ENCODE results near the gene AUNIP. TPM values are rescaled to one million over a fixed set of nuclear protein-coding genes. Genes with fewer than 3 reads are reported as not detected.

AUNIP gene
- polyA plus RNA-seq, 1 experiment, result 1.4 TPM

DNA sequence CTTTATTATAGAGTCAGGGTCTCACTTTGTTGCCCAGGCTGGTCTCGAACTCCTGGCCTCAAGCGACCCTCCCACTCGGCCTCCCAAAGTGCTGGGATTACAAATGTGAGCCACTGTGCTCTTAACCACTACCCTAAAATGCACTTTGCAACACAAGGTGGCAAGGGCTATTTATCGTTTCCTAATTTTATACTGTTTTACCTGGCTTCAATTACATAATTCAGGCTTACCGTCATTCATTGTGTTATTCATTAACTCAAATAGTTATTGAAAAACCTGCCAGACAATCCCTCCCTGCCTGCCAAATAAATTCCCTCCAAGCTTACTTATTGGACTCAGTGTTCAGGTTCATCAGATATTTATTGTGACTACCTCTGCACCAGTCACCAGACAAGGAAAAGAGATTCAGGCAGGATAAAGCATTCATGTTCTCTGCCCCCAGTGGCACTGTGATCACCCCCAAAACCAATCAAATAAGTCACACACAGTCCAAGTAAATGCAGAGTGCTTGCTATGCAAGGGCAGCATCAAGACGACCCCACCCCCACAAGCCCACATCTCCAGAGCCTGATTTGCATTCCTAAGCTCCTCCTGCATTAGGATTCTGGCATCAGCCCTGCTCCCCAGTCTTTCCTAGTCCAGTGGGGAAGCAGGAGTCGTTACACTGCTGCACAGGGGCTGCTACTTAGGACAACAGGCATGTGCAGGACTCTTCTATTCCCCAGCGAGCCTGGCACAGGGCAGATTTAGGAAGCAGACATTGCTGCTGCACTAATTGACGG, 8.1 kb upstream of the AUNIP start:
- TF ChIP-seq, protein P1, sequence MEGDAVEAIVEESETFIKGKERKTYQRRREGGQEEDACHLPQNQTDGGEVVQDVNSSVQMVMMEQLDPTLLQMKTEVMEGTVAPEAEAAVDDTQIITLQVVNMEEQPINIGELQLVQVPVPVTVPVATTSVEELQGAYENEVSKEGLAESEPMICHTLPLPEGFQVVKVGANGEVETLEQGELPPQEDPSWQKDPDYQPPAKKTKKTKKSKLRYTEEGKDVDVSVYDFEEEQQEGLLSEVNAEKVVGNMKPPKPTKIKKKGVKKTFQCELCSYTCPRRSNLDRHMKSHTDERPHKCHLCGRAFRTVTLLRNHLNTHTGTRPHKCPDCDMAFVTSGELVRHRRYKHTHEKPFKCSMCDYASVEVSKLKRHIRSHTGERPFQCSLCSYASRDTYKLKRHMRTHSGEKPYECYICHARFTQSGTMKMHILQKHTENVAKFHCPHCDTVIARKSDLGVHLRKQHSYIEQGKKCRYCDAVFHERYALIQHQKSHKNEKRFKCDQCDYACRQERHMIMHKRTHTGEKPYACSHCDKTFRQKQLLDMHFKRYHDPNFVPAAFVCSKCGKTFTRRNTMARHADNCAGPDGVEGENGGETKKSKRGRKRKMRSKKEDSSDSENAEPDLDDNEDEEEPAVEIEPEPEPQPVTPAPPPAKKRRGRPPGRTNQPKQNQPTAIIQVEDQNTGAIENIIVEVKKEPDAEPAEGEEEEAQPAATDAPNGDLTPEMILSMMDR (IDR thresholded peaks at IDR 0.05; ENCODE audit: insufficient read depth, low read depth, low read length), result no peak
- CTCF ChIA-PET, result no interaction called here

DNA sequence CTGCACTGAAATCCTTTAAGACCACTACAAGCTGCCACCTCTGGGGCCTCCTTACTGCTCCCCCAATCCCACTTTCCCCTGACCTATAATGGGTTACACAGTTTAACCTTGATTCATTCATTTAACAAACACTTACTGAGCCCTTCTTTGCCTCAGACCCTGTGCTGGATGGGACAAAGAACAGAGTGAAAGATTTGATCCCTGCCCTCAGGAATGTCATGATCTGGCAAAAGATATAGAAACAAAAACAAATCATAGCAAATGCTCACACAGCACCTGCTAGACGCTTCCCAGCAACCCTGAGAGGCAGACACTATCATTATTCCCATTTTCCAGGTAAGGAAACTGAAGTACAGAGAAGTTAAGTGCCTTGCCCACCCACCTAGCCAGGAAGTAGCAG, 7.0 kb upstream of the AUNIP start:
- CTCF ChIA-PET, result interaction anchor here (0.7 kb wide), 1 partner anchor 154 kb away, joined by 3 read pairs; no protein-coding TSS in a partner anchor
- POLR2A ChIA-PET, result no interaction called here
- peaks cover 15% of the 10 kb centered on the region for H3K36me3 ChIP-seq (ENCODE audit: control insufficient read depth, insufficient read depth, low read length)
- TF ChIP-seq, protein P1 (IDR thresholded peaks at IDR 0.05; ENCODE audit: insufficient read depth, low read depth, low read length), result no peak
- no peak for DNase-seq (ENCODE audit: low read depth)
- H3K4me3 ChIP-seq (ENCODE audit: low read depth, low read length), result no peak overlapping the region
- H3K27me3 ChIP-seq (ENCODE audit: control insufficient read depth, insufficient read depth, low read length), result no peaks in the 10 kb centered on the region

More for the DNA sequence above, 8.1 kb upstream of the AUNIP start:
- Histone ChIP-seq H3K4me3 (ENCODE audit: low read depth, low read length) (no peak overlapping the region), H3K36me3 (ENCODE audit: control insufficient read depth, insufficient read depth, low read length) (peaks cover 15% of the 10 kb centered on the region), H3K27me3 (ENCODE audit: control insufficient read depth, insufficient read depth, low read length) (no peaks in the 10 kb centered on the region)
- no peak for DNase-seq (ENCODE audit: low read depth)
- POLR2A ChIA-PET, result no interaction called here

DNA sequence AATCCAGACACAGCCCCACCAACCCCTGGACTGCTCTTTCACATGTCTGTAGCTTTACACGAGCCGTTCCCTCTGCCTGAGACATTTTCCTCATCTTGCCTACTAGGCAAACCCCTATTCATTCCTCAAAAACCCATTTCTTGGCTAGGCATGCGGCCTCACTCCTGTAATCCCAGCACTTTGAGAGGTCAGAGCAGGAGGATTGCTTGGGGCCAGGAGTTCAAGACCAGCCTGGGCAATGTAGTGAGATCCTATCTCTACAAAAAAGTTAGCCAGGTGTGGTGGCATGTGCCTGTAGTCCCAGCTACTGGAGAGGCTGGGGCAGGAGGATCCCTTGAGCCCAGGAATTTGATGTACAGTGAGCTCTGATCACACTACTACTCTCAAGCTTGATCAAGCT, 5.2 kb upstream of the AUNIP start:
- Histone ChIP-seq H3K4me3 (ENCODE audit: low read depth, low read length) (no peak overlapping the region), H3K27me3 (ENCODE audit: control insufficient read depth, insufficient read depth, low read length) (no peaks in the 10 kb centered on the region), H3K36me3 (ENCODE audit: control insufficient read depth, insufficient read depth, low read length) (peaks cover 10% of the 10 kb centered on the region)
- POLR2A ChIA-PET, result no interaction called here
- TF ChIP-seq, protein P1 (IDR thresholded peaks at IDR 0.05; ENCODE audit: insufficient read depth, low read depth, low read length), result no peak
- CTCF ChIA-PET, result interaction anchor here (1.1 kb wide), 1 partner anchor 25 kb away, joined by 4 read pairs; no protein-coding TSS in a partner anchor
- DNase-seq (ENCODE audit: low read depth), result no peak

DNA sequence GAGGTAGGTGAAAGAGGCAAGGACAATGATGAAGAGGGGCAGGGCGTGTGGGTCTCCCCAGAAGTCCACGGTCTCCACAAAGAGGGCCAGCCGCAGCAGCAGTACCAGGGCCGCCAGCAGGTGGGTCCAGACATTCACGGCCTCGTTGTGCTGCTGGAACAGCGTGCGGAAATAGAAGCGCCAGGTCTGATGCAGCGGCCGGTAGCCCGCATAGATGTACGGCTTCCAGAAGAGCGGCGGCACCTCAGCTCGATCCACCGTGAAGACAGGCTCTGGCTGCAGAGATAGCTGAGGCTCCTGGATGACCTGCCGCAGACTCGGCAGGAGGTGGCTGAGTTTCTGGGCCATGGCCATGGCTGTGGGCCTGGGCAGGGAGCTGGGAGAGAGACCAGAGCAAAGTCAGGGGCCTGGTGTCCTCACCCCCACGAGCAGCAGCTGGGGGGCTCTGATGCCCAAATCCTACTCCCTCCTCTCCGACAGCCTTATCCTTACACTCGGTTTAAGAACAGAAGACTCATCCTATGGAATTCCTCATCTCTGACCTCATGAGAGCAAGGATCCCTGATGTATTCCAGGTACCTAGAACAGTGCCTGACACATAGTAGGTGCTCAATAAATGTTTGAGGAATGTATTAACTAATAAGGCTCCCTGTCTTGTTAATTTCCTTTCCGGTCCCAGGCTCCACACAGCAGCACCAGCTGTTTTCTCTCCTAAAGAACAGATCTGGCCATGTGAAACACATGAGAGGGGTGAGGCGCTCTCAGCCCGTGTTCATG, 4.4 kb upstream of the AUNIP start:
- CTCF ChIA-PET, result interaction anchor here (1.1 kb wide), 1 partner anchor 26 kb away, joined by 4 read pairs; no protein-coding TSS in a partner anchor
- no peak overlapping the region for H3K4me3 ChIP-seq (ENCODE audit: low read depth, low read length)
- no peaks in the 10 kb centered on the region for H3K27me3 ChIP-seq (ENCODE audit: control insufficient read depth, insufficient read depth, low read length)
- POLR2A ChIA-PET, result no interaction called here
- H3K36me3 ChIP-seq (ENCODE audit: control insufficient read depth, insufficient read depth, low read length), result peaks cover 10% of the 10 kb centered on the region
- DNase-seq (ENCODE audit: low read depth), result no peak
- TF ChIP-seq, protein P1 (IDR thresholded peaks at IDR 0.05; ENCODE audit: insufficient read depth, low read depth, low read length), result no peak

DNA sequence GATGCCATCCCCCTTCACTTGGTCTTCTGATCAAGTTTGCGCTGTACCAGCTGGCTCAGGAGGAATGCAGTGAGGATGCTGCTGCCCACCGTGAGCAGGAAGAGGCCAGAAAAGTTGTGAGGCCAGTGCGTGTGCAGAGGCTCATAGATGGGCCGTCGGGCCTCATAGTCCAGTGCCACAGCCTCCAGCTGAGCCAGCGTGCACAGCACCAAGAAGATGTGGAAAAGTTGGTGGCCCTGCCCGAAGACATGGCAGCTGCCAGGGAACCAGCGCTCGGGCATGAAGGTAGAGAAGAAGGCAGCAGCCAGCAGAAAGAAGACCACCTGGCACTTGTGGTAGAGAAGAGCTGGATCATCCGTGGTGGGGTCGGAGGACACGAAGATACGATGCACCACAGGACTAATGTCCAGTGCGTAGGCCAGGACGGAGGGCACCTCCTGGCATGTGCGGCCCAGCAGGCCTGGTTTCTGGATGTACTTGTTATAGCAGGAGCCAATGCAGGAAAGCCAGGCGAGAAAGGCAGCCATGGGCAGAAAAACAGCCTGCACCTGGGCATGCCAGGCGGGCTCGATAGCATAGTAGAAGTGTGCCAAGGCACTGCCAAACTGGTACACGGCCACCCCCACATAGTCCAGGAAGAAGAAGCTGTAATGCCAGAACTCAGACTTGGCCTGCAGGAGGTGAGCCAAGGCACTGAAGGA, 3.7 kb upstream of the AUNIP start:
- ChIA-PET CTCF (no interaction called here), POLR2A (no interaction called here)
- Histone ChIP-seq H3K27me3 (ENCODE audit: control insufficient read depth, insufficient read depth, low read length) (no peaks in the 10 kb centered on the region), H3K36me3 (ENCODE audit: control insufficient read depth, insufficient read depth, low read length) (peaks cover 10% of the 10 kb centered on the region), H3K4me3 (ENCODE audit: low read depth, low read length) (no peak overlapping the region)
- no peak for DNase-seq (ENCODE audit: low read depth)
- TF ChIP-seq, protein P1 (IDR thresholded peaks at IDR 0.05; ENCODE audit: insufficient read depth, low read depth, low read length), result no peak

All from BJ (cell line).